ENCODE results near the gene IL34. TPM values are rescaled to one million over a fixed set of nuclear protein-coding genes. Genes with fewer than 3 reads are reported as not detected.

The IL34 gene
- total and polyA plus RNA-seq, 2 of the 13 experiments (the other 11 are each of a cell fraction or from before 2014, with no cell fraction given), result 1.2 to 1.3 TPM

DNA sequence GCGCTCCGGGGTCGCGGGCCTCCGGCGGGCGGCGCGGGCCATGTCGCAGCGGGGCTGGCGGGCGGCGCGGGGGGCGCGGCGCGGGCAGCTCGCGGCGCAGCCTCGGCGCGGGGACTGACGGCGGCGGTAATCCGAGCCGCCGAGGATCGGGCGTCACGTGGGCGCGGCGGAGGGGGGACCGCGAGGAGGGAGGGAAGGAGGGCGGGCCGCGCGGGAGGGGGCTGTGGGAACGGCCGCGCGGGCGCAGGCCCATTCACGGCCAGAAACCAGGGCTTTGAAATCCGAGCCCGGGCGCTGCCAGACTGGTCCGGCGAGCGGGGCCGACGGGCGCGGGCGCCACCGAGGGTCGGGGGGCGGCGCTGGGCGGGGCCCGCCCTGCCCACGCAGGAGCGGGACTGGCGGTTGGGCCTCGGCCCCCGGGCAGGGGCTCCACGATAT lies 39.6 kb downstream of the IL34 start, which contains the start of gene MTSS2:
MTSS2 (minus strand) TSS at position 116 of the 438 bp plus-strand sequence. CDS start 262 bp downstream, outside the sequence.
- Histone ChIP-seq H3K27ac (ENCODE audit: extremely low read length, insufficient read depth, low read length) (peak within 1 kb of the TSS; percentile 91), H2AFZ (ENCODE audit: low read length) (no peak within 1 kb of the TSS), H4K20me1 (ENCODE audit: insufficient read depth, low read length) (peaks cover 15% of the 10 kb centered on the region; the same call in 1 of the 2 replicates), H3K79me2 (ENCODE audit: insufficient read depth, low read length) (peaks cover 45% of the 10 kb centered on the region), H3K9ac (ENCODE audit: insufficient read depth, low read depth, low read length) (peak within 1 kb of the TSS; percentile 95), H3K4me2 (ENCODE audit: low read depth, low read length) (peak within 1 kb of the TSS; percentile 100), H3K4me1 (ENCODE audit: insufficient read depth, low read length) (peaks cover 80% of the 10 kb centered on the region), H3K4me3 (replicated peaks in 1 of 3; ENCODE audit: insufficient read depth in 1 of 3, low read depth in 2 of 3, low read length in 3 of 3) (peak within 1 kb of the TSS; percentile 86 to 93 (median 91)), H3K9me3 (ENCODE audit: low read length) (no peaks in the 10 kb centered on the region), H3K27me3 (ENCODE audit: control insufficient read depth in 1 of 2, insufficient read depth in 2 of 2, low read length in 2 of 2) (no peaks in the 10 kb centered on the region; a peak in 1 of 5 replicates), H3K36me3 (replicated peaks in 1 of 2; ENCODE audit: control insufficient read depth in 1 of 2, insufficient read depth in 2 of 2, low read length in 2 of 2) (peaks cover 1 to 8% of the 10 kb centered on the region in 2 experiments; a peak in 2 of 5 replicates)
- CTCF ChIA-PET (ENCODE audit: low intra/inter-chr PET ratio, low total read pairs), result no interaction called here
- no TSS peak for BruUV-seq (replicated peaks)
- POLR2A ChIA-PET, result interaction anchor here (2.1 to 18.7 kb wide), 7 partner anchors 17 to 85 kb away, joined by 7 to 536 read pairs (median 69); no protein-coding TSS in a partner anchor
- ATAC-seq, result peak; percentile 16
- intact Hi-C loops (cut with micrococcal nuclease; ENCODE audit: unreplicated experiment), result loop anchor here (2.0 kb wide), 1 partner anchor 17 kb away; no protein-coding TSS in a partner anchor
- no peak for FAIRE-seq
- peak; percentile 80 for DNase-seq (ENCODE audit: low spot score)
- 2% methylated on average over 9 of the region's 72 CpGs for WGBS (ENCODE audit: low lambda C conversion rate)
- in situ Hi-C loops (cut with HindIII; ENCODE audit: extremely low pct_ligation_motif_present, low pct_unique_long_range_greater_than_20kb), result loop anchor here (5.0 kb wide), 1 partner anchor 41 kb away; no protein-coding TSS in a partner anchor
- no peak for TF ChIP-seq MIER3 (CRISPR knock-in tag; IDR thresholded peaks at IDR 0.05; ENCODE audit: borderline replicate concordance)
- TF ChIP-seq FOSL2 (CRISPR knock-in tag; IDR thresholded peaks at IDR 0.05), result 0 out of 2 replicates have a peak, but pooled peaks have one; percentile 10
- TF ChIP-seq U2AF2 (IDR thresholded peaks at IDR 0.05; ENCODE audit: low read depth, low read length), result no peak
- TF ChIP-seq, protein P1, sequence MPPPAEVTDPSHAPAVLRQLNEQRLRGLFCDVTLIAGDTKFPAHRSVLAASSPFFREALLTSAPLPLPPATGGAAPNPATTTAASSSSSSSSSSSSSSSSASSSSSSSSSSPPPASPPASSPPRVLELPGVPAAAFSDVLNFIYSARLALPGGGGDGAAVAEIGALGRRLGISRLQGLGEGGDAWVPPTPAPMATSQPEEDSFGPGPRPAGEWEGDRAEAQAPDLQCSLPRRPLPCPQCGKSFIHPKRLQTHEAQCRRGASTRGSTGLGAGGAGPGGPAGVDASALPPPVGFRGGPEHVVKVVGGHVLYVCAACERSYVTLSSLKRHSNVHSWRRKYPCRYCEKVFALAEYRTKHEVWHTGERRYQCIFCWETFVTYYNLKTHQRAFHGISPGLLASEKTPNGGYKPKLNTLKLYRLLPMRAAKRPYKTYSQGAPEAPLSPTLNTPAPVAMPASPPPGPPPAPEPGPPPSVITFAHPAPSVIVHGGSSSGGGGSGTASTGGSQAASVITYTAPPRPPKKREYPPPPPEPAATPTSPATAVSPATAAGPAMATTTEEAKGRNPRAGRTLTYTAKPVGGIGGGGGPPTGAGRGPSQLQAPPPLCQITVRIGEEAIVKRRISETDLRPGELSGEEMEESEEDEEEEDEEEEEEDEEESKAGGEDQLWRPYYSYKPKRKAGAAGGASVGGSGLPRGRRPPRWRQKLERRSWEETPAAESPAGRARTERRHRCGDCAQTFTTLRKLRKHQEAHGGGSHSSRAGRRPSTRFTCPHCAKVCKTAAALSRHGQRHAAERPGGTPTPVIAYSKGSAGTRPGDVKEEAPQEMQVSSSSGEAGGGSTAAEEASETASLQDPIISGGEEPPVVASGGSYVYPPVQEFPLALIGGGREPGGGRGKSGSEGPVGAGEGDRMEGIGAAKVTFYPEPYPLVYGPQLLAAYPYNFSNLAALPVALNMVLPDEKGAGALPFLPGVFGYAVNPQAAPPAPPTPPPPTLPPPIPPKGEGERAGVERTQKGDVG (CRISPR knock-in tag; IDR thresholded peaks at IDR 0.05; ENCODE audit: borderline replicate concordance), result no peak
- TF ChIP-seq ZNF329 (CRISPR knock-in tag; IDR thresholded peaks at IDR 0.05; ENCODE audit: low read depth), result peak; percentile 24; the same call in 1 of the 2 replicates
- TF ChIP-seq MED1 (CRISPR knock-in tag; IDR thresholded peaks at IDR 0.05), result peak; percentile 86
- TF ChIP-seq ZNF746 (CRISPR knock-in tag; IDR thresholded peaks at IDR 0.05), result peak; percentile 100
- TF ChIP-seq ZNF598 (CRISPR knock-in tag; IDR thresholded peaks at IDR 0.05; ENCODE audit: borderline replicate concordance), result no peak; the same call in 1 of the 2 replicates
- TF ChIP-seq ZNF75D (CRISPR knock-in tag; IDR thresholded peaks at IDR 0.05; ENCODE audit: borderline replicate concordance), result no peak
- TF ChIP-seq, protein P2, sequence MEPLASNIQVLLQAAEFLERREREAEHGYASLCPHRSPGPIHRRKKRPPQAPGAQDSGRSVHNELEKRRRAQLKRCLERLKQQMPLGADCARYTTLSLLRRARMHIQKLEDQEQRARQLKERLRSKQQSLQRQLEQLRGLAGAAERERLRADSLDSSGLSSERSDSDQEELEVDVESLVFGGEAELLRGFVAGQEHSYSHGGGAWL (CRISPR knock-in tag; IDR thresholded peaks at IDR 0.05), result no peak
- TF ChIP-seq ZBTB38 (CRISPR knock-in tag; IDR thresholded peaks at IDR 0.05), result no peak
- TF ChIP-seq FOXC1 (CRISPR knock-in tag; IDR thresholded peaks at IDR 0.05; ENCODE audit: borderline replicate concordance), result no peak
- no peak for TF ChIP-seq ZNF549 (CRISPR knock-in tag; IDR thresholded peaks at IDR 0.05)
- no peak for TF ChIP-seq MTA3 (CRISPR knock-in tag; IDR thresholded peaks at IDR 0.05)
- TF ChIP-seq ZBTB7B (CRISPR knock-in tag; IDR thresholded peaks at IDR 0.05), result peak; percentile 83
- TF ChIP-seq YEATS4 (CRISPR knock-in tag; IDR thresholded peaks at IDR 0.05; ENCODE audit: borderline replicate concordance), result peak; percentile 85; the same call in 1 of the 2 replicates
- no peak; the same call in 1 of the 2 replicates for TF ChIP-seq CREB1 (IDR thresholded peaks at IDR 0.05)
- TF ChIP-seq CREB1 (CRISPR knock-in tag; IDR thresholded peaks at IDR 0.05), result no peak
- no peak for TF ChIP-seq ZSCAN9 (CRISPR knock-in tag; IDR thresholded peaks at IDR 0.05; ENCODE audit: borderline replicate concordance)
- TF ChIP-seq ATF1 (CRISPR knock-in tag; IDR thresholded peaks at IDR 0.05), result no peak
- TF ChIP-seq MYC (CRISPR knock-in tag; IDR thresholded peaks at IDR 0.05; ENCODE audit: borderline replicate concordance), result peak; percentile 77
- TF ChIP-seq, protein P3, sequence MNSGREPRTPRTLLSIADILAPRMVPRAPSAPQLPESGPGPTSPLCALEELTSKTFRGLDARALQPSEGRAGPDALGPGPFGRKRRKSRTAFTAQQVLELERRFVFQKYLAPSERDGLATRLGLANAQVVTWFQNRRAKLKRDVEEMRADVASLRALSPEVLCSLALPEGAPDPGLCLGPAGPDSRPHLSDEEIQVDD (CRISPR knock-in tag; IDR thresholded peaks at IDR 0.05; ENCODE audit: borderline replicate concordance), result no peak
